Neural cell (in vitro differentiated cells): Measurements from ENCODE around the gene ASPDH.

Experiments used
- EP300 ChIP-seq: fragments of 450-650 bp; conservative IDR thresholded peaks from 2 replicates; pipeline ENCODE4 v1.6.1; 2014; ENCODE audit warnings: antibody characterized with exemption, mild to moderate bottlenecking, moderate library complexity; ENCODE audit not compliant: poor library complexity, severe bottlenecking
- EZH2 ChIP-seq: fragments of 200-600, 300-800 bp; shearing (Covaris generic), sonication (generic); IDR thresholded peaks from 2 replicates; pipeline ENCODE4 v1.6.1; 2014; ENCODE audit warnings: antibody characterized with exemption, low read length, borderline replicate concordance, mild to moderate bottlenecking; ENCODE audit not compliant: insufficient read depth, poor library complexity, severe bottlenecking
- MXI1 ChIP-seq: fragments of 450-650 bp; conservative IDR thresholded peaks from 2 replicates; pipeline ENCODE4 v1.6.1; 2014; ENCODE audit warnings: antibody characterized with exemption, mild to moderate bottlenecking; ENCODE audit not compliant: poor library complexity, severe bottlenecking
- POLR2AphosphoS5 ChIP-seq: IDR thresholded peaks from 2 replicates; pipeline ENCODE4 v1.6.1; 2012
- RAD21 ChIP-seq: fragments of 450-650 bp; conservative IDR thresholded peaks from 2 replicates; pipeline ENCODE4 v1.6.1; 2014; ENCODE audit warnings: antibody characterized with exemption, mild to moderate bottlenecking, moderate library complexity
- REST ChIP-seq: IDR thresholded peaks from 2 replicates; pipeline ENCODE4 v1.6.1; 2012; ENCODE audit warnings: borderline replicate concordance
- TAF1 ChIP-seq: IDR thresholded peaks from 2 replicates; pipeline ENCODE4 v1.6.1; 2012; ENCODE audit warnings: low read depth
- TF ChIP-seq, protein P1 (sequence below): fragments of 450-650 bp; IDR thresholded peaks from 2 replicates; pipeline ENCODE4 v1.5.1; 2014; ENCODE audit warnings: antibody characterized with exemption, mild to moderate bottlenecking, moderate library complexity; ENCODE audit not compliant: poor library complexity, severe bottlenecking

GRCh38 chr19:50507376-50507775 is 6.3 kb downstream of the ASPDH start:
- TF ChIP-seq, protein P1, sequence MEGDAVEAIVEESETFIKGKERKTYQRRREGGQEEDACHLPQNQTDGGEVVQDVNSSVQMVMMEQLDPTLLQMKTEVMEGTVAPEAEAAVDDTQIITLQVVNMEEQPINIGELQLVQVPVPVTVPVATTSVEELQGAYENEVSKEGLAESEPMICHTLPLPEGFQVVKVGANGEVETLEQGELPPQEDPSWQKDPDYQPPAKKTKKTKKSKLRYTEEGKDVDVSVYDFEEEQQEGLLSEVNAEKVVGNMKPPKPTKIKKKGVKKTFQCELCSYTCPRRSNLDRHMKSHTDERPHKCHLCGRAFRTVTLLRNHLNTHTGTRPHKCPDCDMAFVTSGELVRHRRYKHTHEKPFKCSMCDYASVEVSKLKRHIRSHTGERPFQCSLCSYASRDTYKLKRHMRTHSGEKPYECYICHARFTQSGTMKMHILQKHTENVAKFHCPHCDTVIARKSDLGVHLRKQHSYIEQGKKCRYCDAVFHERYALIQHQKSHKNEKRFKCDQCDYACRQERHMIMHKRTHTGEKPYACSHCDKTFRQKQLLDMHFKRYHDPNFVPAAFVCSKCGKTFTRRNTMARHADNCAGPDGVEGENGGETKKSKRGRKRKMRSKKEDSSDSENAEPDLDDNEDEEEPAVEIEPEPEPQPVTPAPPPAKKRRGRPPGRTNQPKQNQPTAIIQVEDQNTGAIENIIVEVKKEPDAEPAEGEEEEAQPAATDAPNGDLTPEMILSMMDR: no peak
- TF ChIP-seq TAF1 (no peak), EZH2 (no peak), MXI1 (no peak), REST (no peak), POLR2AphosphoS5 (no peak), EP300 (no peak), RAD21 (no peak)
